ENCODE results near the gene OR51I2.

Gene OR51I2

GRCh38 chr11:5449023-5449422, at the start of gene OR51I2:
OR51I2 (plus strand) TSS chr11:5449323; CDS start chr11:5453489, 4,166 bp downstream.
- in situ Hi-C loops (cut with MboI; ENCODE audit: low pct_unique_long_range_greater_than_20kb, low sequenced_read_pairs) = no loop called here
- no peak for DNase-seq

- no peak for DNase-seq
- in situ Hi-C loops (cut with MboI; ENCODE audit: low pct_unique_long_range_greater_than_20kb, low sequenced_read_pairs) = no loop called here
These were observed 44.0 kb upstream of the OR51I2 start for GRCh38 chr11:5405173-5405572.

GRCh38 chr11:5420993-5421392, 28.1 kb upstream of the OR51I2 start:
- DNase-seq = no peak

GRCh38 chr11:5421811-5422210, 27.3 kb upstream of the OR51I2 start, which contains the start of gene OR51Q1:
OR51Q1 (plus strand) TSS chr11:5422111; CDS start chr11:5422201, 90 bp downstream.
- DNase-seq = no peak
- in situ Hi-C loops (cut with MboI; ENCODE audit: low pct_unique_long_range_greater_than_20kb, low sequenced_read_pairs) = no loop called here

More at GRCh38 chr11:5420993-5421392, 28.1 kb upstream of the OR51I2 start:
- in situ Hi-C loops (cut with MboI; ENCODE audit: low pct_unique_long_range_greater_than_20kb, low sequenced_read_pairs) = no loop called here

- in situ Hi-C loops (cut with MboI; ENCODE audit: low pct_unique_long_range_greater_than_20kb, low sequenced_read_pairs) = no loop called here
These were observed 26.0 kb upstream of the OR51I2 start for GRCh38 chr11:5423131-5423530.

GRCh38 chr11:5441414-5441813, 7.7 kb upstream of the OR51I2 start, which contains the start of gene OR51I1:
OR51I1 (minus strand) TSS chr11:5441514; CDS start chr11:5441514, 0 bp downstream.
- DNase-seq = no peak
- in situ Hi-C loops (cut with MboI; ENCODE audit: low pct_unique_long_range_greater_than_20kb, low sequenced_read_pairs) = no loop called here

More at GRCh38 chr11:5423131-5423530, 26.0 kb upstream of the OR51I2 start:
- no peak for DNase-seq

GRCh38 chr11:5443835-5444393, 5.2 kb upstream of the OR51I2 start:
- DNase-seq = no peak
- in situ Hi-C loops (cut with MboI; ENCODE audit: low pct_unique_long_range_greater_than_20kb, low sequenced_read_pairs) = no loop called here

GRCh38 chr11:5449432-5449831, 309 bp downstream of the OR51I2 start:
- in situ Hi-C loops (cut with MboI; ENCODE audit: low pct_unique_long_range_greater_than_20kb, low sequenced_read_pairs) = no loop called here
- no peak for DNase-seq

GRCh38 chr11:5460983-5461621, 12.0 kb downstream of the OR51I2 start:
- no peak for DNase-seq
- in situ Hi-C loops (cut with MboI; ENCODE audit: low pct_unique_long_range_greater_than_20kb, low sequenced_read_pairs) = no loop called here

GRCh38 chr11:5467527-5467926, 18.4 kb downstream of the OR51I2 start:
- in situ Hi-C loops (cut with MboI; ENCODE audit: low pct_unique_long_range_greater_than_20kb, low sequenced_read_pairs) = no loop called here
- no peak for DNase-seq

GRCh38 chr11:5473921-5474320, 24.8 kb downstream of the OR51I2 start:
- DNase-seq = no peak
- in situ Hi-C loops (cut with MboI; ENCODE audit: low pct_unique_long_range_greater_than_20kb, low sequenced_read_pairs) = no loop called here

GRCh38 chr11:5476186-5476819, 27.2 kb downstream of the OR51I2 start:
- peak; percentile 38 for DNase-seq
- in situ Hi-C loops (cut with MboI; ENCODE audit: low pct_unique_long_range_greater_than_20kb, low sequenced_read_pairs) = no loop called here

- in situ Hi-C loops (cut with MboI; ENCODE audit: low pct_unique_long_range_greater_than_20kb, low sequenced_read_pairs) = no loop called here
- no peak for DNase-seq
These were observed 36.9 kb downstream of the OR51I2 start for GRCh38 chr11:5486003-5486402.

- DNase-seq = no peak
- in situ Hi-C loops (cut with MboI; ENCODE audit: low pct_unique_long_range_greater_than_20kb, low sequenced_read_pairs) = no loop called here
These were observed 37.3 kb downstream of the OR51I2 start for GRCh38 chr11:5486421-5486820.

GRCh38 chr11:5488385-5488784, 39.3 kb downstream of the OR51I2 start, which contains the start of gene OR52D1:
OR52D1 (plus strand) TSS chr11:5488685; CDS start chr11:5488707, 22 bp downstream.
- in situ Hi-C loops (cut with MboI; ENCODE audit: low pct_unique_long_range_greater_than_20kb, low sequenced_read_pairs) = no loop called here

GRCh38 chr11:5488798-5489399, 39.8 kb downstream of the OR51I2 start:
- DNase-seq = no peak
- in situ Hi-C loops (cut with MboI; ENCODE audit: low pct_unique_long_range_greater_than_20kb, low sequenced_read_pairs) = no loop called here

More at GRCh38 chr11:5488385-5488784, 39.3 kb downstream of the OR51I2 start, which contains the start of gene OR52D1:
- no peak for DNase-seq

GRCh38 chr11:5489576-5490357, 40.6 kb downstream of the OR51I2 start:
- in situ Hi-C loops (cut with MboI; ENCODE audit: low pct_unique_long_range_greater_than_20kb, low sequenced_read_pairs) = no loop called here
- DNase-seq = no peak

- no peak for DNase-seq
- in situ Hi-C loops (cut with MboI; ENCODE audit: low pct_unique_long_range_greater_than_20kb, low sequenced_read_pairs) = no loop called here
These were observed 50.5 kb downstream of the OR51I2 start for GRCh38 chr11:5499671-5500070.

GRCh38 chr11:5500393-5500801, 51.3 kb downstream of the OR51I2 start:
- DNase-seq = no peak
- in situ Hi-C loops (cut with MboI; ENCODE audit: low pct_unique_long_range_greater_than_20kb, low sequenced_read_pairs) = no loop called here

All from KBM-7 (cell line).